K562 (cell line): ENCODE measurements around the gene SLC24A3. TPM values are rescaled to one million over a fixed set of nuclear protein-coding genes. Genes with fewer than 3 reads are reported as not detected.

Experiments used
- RHOXF2B ChIP-seq: fragments of 250-450 bp; sonication (Bioruptor Pico); conservative IDR thresholded peaks from 2 replicates; pipeline ENCODE4 v1.5.1; 2021
- ZNF77 ChIP-seq: fragments of 250-450 bp; sonication (Bioruptor Pico); IDR thresholded peaks from 2 replicates; pipeline ENCODE4 v1.5.0; 2020
- polyA plus RNA-seq, 8 experiments: library from polyadenylated mRNA; depleted of rRNA in 4 of 8; stranded (reverse) in 5 of 8; unstranded in 3 of 8; fragments of >200 nt; fragmentation: Nextera tagmentation in 2 of 8; fragmentation: Illumina TruSeq in 1 of 8; extraction: Ambion mirVana in 2 of 8; extraction: Trizol in 1 of 8; gene quantifications; 2 replicates each; pipeline versions ENCODE4 v1.2.1 to v1.2.3, GENCODE V29; 2011 to 2014; ENCODE audit warnings: inconsistent platforms in 1 of 8, missing spikeins in 1 of 8
- total RNA-seq, 7 experiments: library from RNA; depleted of rRNA in 6 of 7; stranded (reverse); fragments of >200 nt in 6 of 7; fragmentation: Illumina TruSeq in 2 of 7; extraction: Trizol in 2 of 7; gene quantifications; 2 replicates each; pipeline versions ENCODE4 v1.2.1 to v1.2.3, GENCODE V29; 2011 to 2021; ENCODE audit warnings: low replicate concordance in 1 of 7
- TF ChIP-seq, protein P1 (sequence below): fragments of 450-650 bp; IDR thresholded peaks from 2 replicates; pipeline ENCODE4 v1.6.1; 2016
- TF ChIP-seq, protein P2 (sequence below): fragments of 250-450 bp; sonication (Bioruptor Pico); IDR thresholded peaks from 2 replicates; pipeline ENCODE4 v1.6.1; 2021; ENCODE audit warnings: mild to moderate bottlenecking
- TF ChIP-seq, protein P3 (sequence below): fragments of 200-600 bp; sonication (generic); IDR thresholded peaks from one replicate; pipeline ENCODE4 v1.6.1; 2012; ENCODE audit warnings: mild to moderate bottlenecking, low read depth, low read length, inconsistent platforms

Gene SLC24A3
- total and polyA plus RNA-seq, 9 of the 15 experiments (the other 6 are each of a cell fraction or from before 2014, with no cell fraction given) = not detected

- TF ChIP-seq, protein P1, sequence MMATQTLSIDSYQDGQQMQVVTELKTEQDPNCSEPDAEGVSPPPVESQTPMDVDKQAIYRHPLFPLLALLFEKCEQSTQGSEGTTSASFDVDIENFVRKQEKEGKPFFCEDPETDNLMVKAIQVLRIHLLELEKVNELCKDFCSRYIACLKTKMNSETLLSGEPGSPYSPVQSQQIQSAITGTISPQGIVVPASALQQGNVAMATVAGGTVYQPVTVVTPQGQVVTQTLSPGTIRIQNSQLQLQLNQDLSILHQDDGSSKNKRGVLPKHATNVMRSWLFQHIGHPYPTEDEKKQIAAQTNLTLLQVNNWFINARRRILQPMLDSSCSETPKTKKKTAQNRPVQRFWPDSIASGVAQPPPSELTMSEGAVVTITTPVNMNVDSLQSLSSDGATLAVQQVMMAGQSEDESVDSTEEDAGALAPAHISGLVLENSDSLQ = no peak
- TF ChIP-seq, protein P2, sequence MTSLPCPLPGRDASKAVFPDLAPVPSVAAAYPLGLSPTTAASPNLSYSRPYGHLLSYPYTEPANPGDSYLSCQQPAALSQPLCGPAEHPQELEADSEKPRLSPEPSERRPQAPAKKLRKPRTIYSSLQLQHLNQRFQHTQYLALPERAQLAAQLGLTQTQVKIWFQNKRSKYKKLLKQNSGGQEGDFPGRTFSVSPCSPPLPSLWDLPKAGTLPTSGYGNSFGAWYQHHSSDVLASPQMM (CRISPR knock-in tag) = no peak
- TF ChIP-seq, protein P3, sequence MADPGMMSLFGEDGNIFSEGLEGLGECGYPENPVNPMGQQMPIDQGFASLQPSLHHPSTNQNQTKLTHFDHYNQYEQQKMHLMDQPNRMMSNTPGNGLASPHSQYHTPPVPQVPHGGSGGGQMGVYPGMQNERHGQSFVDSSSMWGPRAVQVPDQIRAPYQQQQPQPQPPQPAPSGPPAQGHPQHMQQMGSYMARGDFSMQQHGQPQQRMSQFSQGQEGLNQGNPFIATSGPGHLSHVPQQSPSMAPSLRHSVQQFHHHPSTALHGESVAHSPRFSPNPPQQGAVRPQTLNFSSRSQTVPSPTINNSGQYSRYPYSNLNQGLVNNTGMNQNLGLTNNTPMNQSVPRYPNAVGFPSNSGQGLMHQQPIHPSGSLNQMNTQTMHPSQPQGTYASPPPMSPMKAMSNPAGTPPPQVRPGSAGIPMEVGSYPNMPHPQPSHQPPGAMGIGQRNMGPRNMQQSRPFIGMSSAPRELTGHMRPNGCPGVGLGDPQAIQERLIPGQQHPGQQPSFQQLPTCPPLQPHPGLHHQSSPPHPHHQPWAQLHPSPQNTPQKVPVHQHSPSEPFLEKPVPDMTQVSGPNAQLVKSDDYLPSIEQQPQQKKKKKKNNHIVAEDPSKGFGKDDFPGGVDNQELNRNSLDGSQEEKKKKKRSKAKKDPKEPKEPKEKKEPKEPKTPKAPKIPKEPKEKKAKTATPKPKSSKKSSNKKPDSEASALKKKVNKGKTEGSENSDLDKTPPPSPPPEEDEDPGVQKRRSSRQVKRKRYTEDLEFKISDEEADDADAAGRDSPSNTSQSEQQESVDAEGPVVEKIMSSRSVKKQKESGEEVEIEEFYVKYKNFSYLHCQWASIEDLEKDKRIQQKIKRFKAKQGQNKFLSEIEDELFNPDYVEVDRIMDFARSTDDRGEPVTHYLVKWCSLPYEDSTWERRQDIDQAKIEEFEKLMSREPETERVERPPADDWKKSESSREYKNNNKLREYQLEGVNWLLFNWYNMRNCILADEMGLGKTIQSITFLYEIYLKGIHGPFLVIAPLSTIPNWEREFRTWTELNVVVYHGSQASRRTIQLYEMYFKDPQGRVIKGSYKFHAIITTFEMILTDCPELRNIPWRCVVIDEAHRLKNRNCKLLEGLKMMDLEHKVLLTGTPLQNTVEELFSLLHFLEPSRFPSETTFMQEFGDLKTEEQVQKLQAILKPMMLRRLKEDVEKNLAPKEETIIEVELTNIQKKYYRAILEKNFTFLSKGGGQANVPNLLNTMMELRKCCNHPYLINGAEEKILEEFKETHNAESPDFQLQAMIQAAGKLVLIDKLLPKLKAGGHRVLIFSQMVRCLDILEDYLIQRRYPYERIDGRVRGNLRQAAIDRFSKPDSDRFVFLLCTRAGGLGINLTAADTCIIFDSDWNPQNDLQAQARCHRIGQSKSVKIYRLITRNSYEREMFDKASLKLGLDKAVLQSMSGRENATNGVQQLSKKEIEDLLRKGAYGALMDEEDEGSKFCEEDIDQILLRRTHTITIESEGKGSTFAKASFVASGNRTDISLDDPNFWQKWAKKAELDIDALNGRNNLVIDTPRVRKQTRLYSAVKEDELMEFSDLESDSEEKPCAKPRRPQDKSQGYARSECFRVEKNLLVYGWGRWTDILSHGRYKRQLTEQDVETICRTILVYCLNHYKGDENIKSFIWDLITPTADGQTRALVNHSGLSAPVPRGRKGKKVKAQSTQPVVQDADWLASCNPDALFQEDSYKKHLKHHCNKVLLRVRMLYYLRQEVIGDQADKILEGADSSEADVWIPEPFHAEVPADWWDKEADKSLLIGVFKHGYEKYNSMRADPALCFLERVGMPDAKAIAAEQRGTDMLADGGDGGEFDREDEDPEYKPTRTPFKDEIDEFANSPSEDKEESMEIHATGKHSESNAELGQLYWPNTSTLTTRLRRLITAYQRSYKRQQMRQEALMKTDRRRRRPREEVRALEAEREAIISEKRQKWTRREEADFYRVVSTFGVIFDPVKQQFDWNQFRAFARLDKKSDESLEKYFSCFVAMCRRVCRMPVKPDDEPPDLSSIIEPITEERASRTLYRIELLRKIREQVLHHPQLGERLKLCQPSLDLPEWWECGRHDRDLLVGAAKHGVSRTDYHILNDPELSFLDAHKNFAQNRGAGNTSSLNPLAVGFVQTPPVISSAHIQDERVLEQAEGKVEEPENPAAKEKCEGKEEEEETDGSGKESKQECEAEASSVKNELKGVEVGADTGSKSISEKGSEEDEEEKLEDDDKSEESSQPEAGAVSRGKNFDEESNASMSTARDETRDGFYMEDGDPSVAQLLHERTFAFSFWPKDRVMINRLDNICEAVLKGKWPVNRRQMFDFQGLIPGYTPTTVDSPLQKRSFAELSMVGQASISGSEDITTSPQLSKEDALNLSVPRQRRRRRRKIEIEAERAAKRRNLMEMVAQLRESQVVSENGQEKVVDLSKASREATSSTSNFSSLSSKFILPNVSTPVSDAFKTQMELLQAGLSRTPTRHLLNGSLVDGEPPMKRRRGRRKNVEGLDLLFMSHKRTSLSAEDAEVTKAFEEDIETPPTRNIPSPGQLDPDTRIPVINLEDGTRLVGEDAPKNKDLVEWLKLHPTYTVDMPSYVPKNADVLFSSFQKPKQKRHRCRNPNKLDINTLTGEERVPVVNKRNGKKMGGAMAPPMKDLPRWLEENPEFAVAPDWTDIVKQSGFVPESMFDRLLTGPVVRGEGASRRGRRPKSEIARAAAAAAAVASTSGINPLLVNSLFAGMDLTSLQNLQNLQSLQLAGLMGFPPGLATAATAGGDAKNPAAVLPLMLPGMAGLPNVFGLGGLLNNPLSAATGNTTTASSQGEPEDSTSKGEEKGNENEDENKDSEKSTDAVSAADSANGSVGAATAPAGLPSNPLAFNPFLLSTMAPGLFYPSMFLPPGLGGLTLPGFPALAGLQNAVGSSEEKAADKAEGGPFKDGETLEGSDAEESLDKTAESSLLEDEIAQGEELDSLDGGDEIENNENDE = no peak
- no peak for TF ChIP-seq ZNF77 (CRISPR knock-in tag)
- TF ChIP-seq RHOXF2B (CRISPR knock-in tag) = no peak
Observed at GRCh38 chr20:19403549-19403948, 191.1 kb downstream of the SLC24A3 start (continued).
